ENCODE data around the gene MED19. TPM values are rescaled to one million over a fixed set of nuclear protein-coding genes. Genes with fewer than 3 reads are reported as not detected.

MED19 gene
- total RNA-seq, 1 donor from 2014 or later = 21.6 TPM

- Histone ChIP-seq H3K4me1 (ENCODE audit: insufficient read depth, low read length) (peaks cover 15% of the 10 kb centered on the region), H2AFZ (ENCODE audit: low read depth, low read length) (no peak overlapping the region), H3K4me2 (ENCODE audit: low read length) (no peak overlapping the region), H3K36me3 (ENCODE audit: insufficient read depth, low read length) (peaks cover 29% of the 10 kb centered on the region), H3K4me3 (ENCODE audit: insufficient read depth, low read depth, low read length) (no peak overlapping the region), H3K79me2 (ENCODE audit: insufficient read depth, low read length) (peaks cover 78% of the 10 kb centered on the region), H3K9ac (ENCODE audit: low read length) (no peak overlapping the region), H4K20me1 (ENCODE audit: insufficient read depth, low read length) (peaks cover 64% of the 10 kb centered on the region), H3K27ac (ENCODE audit: low read depth, low read length) (no peak overlapping the region), H3K27me3 (ENCODE audit: insufficient read depth, low read length) (no peaks in the 10 kb centered on the region), H3K9me3 (ENCODE audit: insufficient read depth, low read depth, low read length) (no peaks in the 10 kb centered on the region)
- H3K4me1 Mint-ChIP-seq (ENCODE audit: low read depth, unreplicated experiment) = peaks cover 21% of the 10 kb centered on the region
- no peaks in the 10 kb centered on the region for H3K9me3 Mint-ChIP-seq (ENCODE audit: unreplicated experiment)
- FAIRE-seq = no peak
- H3K27ac Mint-ChIP-seq (ENCODE audit: unreplicated experiment) = no peak overlapping the region
- H3K36me3 Mint-ChIP-seq (ENCODE audit: low read depth, unreplicated experiment) = peaks cover 7% of the 10 kb centered on the region
- H3K27me3 Mint-ChIP-seq (ENCODE audit: low read depth, unreplicated experiment) = no peaks in the 10 kb centered on the region
- DNase-seq (ENCODE audit: low read depth) = no peak
- H3K4me3 Mint-ChIP-seq (ENCODE audit: unreplicated experiment) = no peak overlapping the region
- no peak for TF ChIP-seq EZH2 (IDR thresholded peaks at IDR 0.05; ENCODE audit: insufficient read depth, low read length)
- TF ChIP-seq CTCF (IDR thresholded peaks at IDR 0.05; ENCODE audit: insufficient read depth, low read depth, low read length) = no peak
These were observed 30.8 kb downstream of the MED19 start for GRCh38 chr11:57681168-57681567.

- peaks cover 81% of the 10 kb centered on the region for H3K79me2 ChIP-seq (ENCODE audit: insufficient read depth, low read length)
- peak overlapping the region; percentile 31 for H3K4me2 ChIP-seq (ENCODE audit: low read length)
- H4K20me1 ChIP-seq (ENCODE audit: insufficient read depth, low read length) = peaks cover 71% of the 10 kb centered on the region
- Mint-ChIP-seq H3K9me3 (ENCODE audit: unreplicated experiment) (no peaks in the 10 kb centered on the region), H3K4me1 (ENCODE audit: low read depth, unreplicated experiment) (peaks cover 24% of the 10 kb centered on the region), H3K4me3 (ENCODE audit: unreplicated experiment) (peak overlapping the region; percentile 4), H3K36me3 (ENCODE audit: low read depth, unreplicated experiment) (peaks cover 10% of the 10 kb centered on the region), H3K27me3 (ENCODE audit: low read depth, unreplicated experiment) (no peaks in the 10 kb centered on the region), H3K27ac (ENCODE audit: unreplicated experiment) (peak overlapping the region; percentile 13)
- TF ChIP-seq CTCF (IDR thresholded peaks at IDR 0.05; ENCODE audit: insufficient read depth, low read depth, low read length) (no peak), EZH2 (IDR thresholded peaks at IDR 0.05; ENCODE audit: insufficient read depth, low read length) (no peak)
- H2AFZ ChIP-seq (ENCODE audit: low read depth, low read length) = no peak overlapping the region
- H3K9me3 ChIP-seq (ENCODE audit: insufficient read depth, low read depth, low read length) = no peaks in the 10 kb centered on the region
- H3K4me1 ChIP-seq (ENCODE audit: insufficient read depth, low read length) = peaks cover 15% of the 10 kb centered on the region
- H3K27me3 ChIP-seq (ENCODE audit: insufficient read depth, low read length) = no peaks in the 10 kb centered on the region
- peaks cover 28% of the 10 kb centered on the region for H3K36me3 ChIP-seq (ENCODE audit: insufficient read depth, low read length)
- no peak overlapping the region for H3K4me3 ChIP-seq (ENCODE audit: insufficient read depth, low read depth, low read length)
- no peak for FAIRE-seq
- H3K9ac ChIP-seq (ENCODE audit: low read length) = peak overlapping the region; percentile 13
- peak overlapping the region; percentile 10 for H3K27ac ChIP-seq (ENCODE audit: low read depth, low read length)
- peak; percentile 12 for DNase-seq (ENCODE audit: low read depth)
These were observed 31.5 kb downstream of the MED19 start for GRCh38 chr11:57680552-57680874.

- no peak for FAIRE-seq
- H3K27ac ChIP-seq (ENCODE audit: low read depth, low read length) = no peak overlapping the region
- H3K36me3 Mint-ChIP-seq (ENCODE audit: low read depth, unreplicated experiment) = peaks cover 7% of the 10 kb centered on the region
These were observed 32.6 kb downstream of the MED19 start for GRCh38 chr11:57679396-57679795.

More at GRCh38 chr11:57679396-57679795, 32.6 kb downstream of the MED19 start:
- H3K4me1 Mint-ChIP-seq (ENCODE audit: low read depth, unreplicated experiment) = peaks cover 25% of the 10 kb centered on the region
- H3K4me3 ChIP-seq (ENCODE audit: insufficient read depth, low read depth, low read length) = no peak overlapping the region
- H2AFZ ChIP-seq (ENCODE audit: low read depth, low read length) = no peak overlapping the region
- no peak overlapping the region for H3K4me3 Mint-ChIP-seq (ENCODE audit: unreplicated experiment)
- H3K27me3 Mint-ChIP-seq (ENCODE audit: low read depth, unreplicated experiment) = no peaks in the 10 kb centered on the region
- H3K36me3 ChIP-seq (ENCODE audit: insufficient read depth, low read length) = peaks cover 20% of the 10 kb centered on the region
- no peaks in the 10 kb centered on the region for H3K27me3 ChIP-seq (ENCODE audit: insufficient read depth, low read length)
- no peaks in the 10 kb centered on the region for H3K9me3 Mint-ChIP-seq (ENCODE audit: unreplicated experiment)
- TF ChIP-seq CTCF (IDR thresholded peaks at IDR 0.05; ENCODE audit: insufficient read depth, low read depth, low read length) (no peak), EZH2 (IDR thresholded peaks at IDR 0.05; ENCODE audit: insufficient read depth, low read length) (no peak)
- no peak overlapping the region for H3K4me2 ChIP-seq (ENCODE audit: low read length)
- no peak for DNase-seq (ENCODE audit: low read depth)
- H3K9me3 ChIP-seq (ENCODE audit: insufficient read depth, low read depth, low read length) = no peaks in the 10 kb centered on the region
- H3K79me2 ChIP-seq (ENCODE audit: insufficient read depth, low read length) = peaks cover 84% of the 10 kb centered on the region
- H4K20me1 ChIP-seq (ENCODE audit: insufficient read depth, low read length) = peaks cover 75% of the 10 kb centered on the region
- no peak overlapping the region for H3K9ac ChIP-seq (ENCODE audit: low read length)
- peaks cover 15% of the 10 kb centered on the region for H3K4me1 ChIP-seq (ENCODE audit: insufficient read depth, low read length)
- H3K27ac Mint-ChIP-seq (ENCODE audit: unreplicated experiment) = no peak overlapping the region
